Testis (tissue), 5 donors: ENCODE measurements around the gene TSPAN10. TPM values are rescaled to one million over a fixed set of nuclear protein-coding genes. Genes with fewer than 3 reads are reported as not detected.

ENCODE experiments used
- DNase-seq: peaks from one replicate; pipeline ENCODE4 v3.0.0-alpha.2; 2019
- H3K27ac ChIP-seq, 2 donors: fragments of 200-600 bp; sonication (generic); one replicate each; pipeline ENCODE4 v1.5.1; 2019
- H3K27me3 ChIP-seq: fragments of 200-600 bp; sonication (generic); one replicate; pipeline ENCODE4 v1.5.1; 2019
- H3K36me3 ChIP-seq: fragments of 200-600 bp; sonication (generic); one replicate; pipeline ENCODE4 v1.5.1; 2017; ENCODE audit warnings: low read depth; ENCODE audit errors: missing control alignments
- H3K4me1 ChIP-seq: fragments of 200-600 bp; sonication (generic); one replicate; pipeline ENCODE4 v1.5.1; 2019
- H3K4me3 ChIP-seq, 2 donors: fragments of 200-600 bp; sonication (generic); one replicate each; pipeline ENCODE4 v1.5.1; 2017 to 2019
- H3K9me3 ChIP-seq: fragments of 200-600 bp; sonication (generic); one replicate; pipeline ENCODE4 v1.5.1; 2017
- CTCF ChIP-seq, 3 experiments: fragments of 450-650 bp in 2 of 3; fragments of 200-600 bp in 1 of 3; sonication (generic) in 1 of 3; IDR thresholded peaks; one replicate each; pipeline ENCODE4 v1.5.1; 2016 to 2019; ENCODE audit warnings: antibody characterized with exemption in 3 of 3, mild to moderate bottlenecking in 2 of 3, moderate library complexity in 1 of 3
- POLR2A ChIP-seq: fragments of 450-650 bp; IDR thresholded peaks from one replicate; pipeline ENCODE4 v1.6.1; 2017; ENCODE audit warnings: antibody characterized with exemption, mild to moderate bottlenecking, moderate library complexity
- WGBS, 2 donors: methylation state at CpG; one replicate each; pipeline ENCODE4 v1.1.5; 2018; 5-methylcytosine and 5-hydroxymethylcytosine counted together
- intact Hi-C: fragments of 100-400 bp; cut with DNase I; formaldehyde crosslinking; loops from one replicate; pipeline ENCODE4 v1.15.1; 2023; ENCODE audit warnings: low total_unique reads
- long read RNA-seq, 2 donors: transcript quantifications; one replicate each; lab custom pipeline, GENCODE V29; 2026
- polyA plus RNA-seq: library from polyadenylated mRNA; stranded (reverse); fragments of 350-450 nt; fragmentation: Illumina TruSeq; extraction: RNeasy Lipid Tissue Mini Kit (QIAGEN cat#74804); gene quantifications from one replicate; pipeline ENCODE4 v1.2.3, GENCODE V29; 2014; ENCODE audit warnings: low read depth, low replicate concordance; ENCODE audit not compliant: insufficient read depth
- total RNA-seq, 2 donors: library from RNA; depleted of rRNA; stranded (reverse); fragments of >200 nt; gene quantifications; one replicate each; pipeline ENCODE4 v1.2.3, GENCODE V29; 2016

TSPAN10 gene
- total RNA-seq (1 to 10 TPM; 1.2 to 1.3 TPM), polyA plus RNA-seq (3.1 TPM)
- long read RNA-seq, donor 1, partial matches to known transcripts, result 0 of 1 reads
- long read RNA-seq, donor 1, other reads (novel, unspliced or antisense), result 0 of 1 reads
- long read RNA-seq, donor 2, result 0 reads

GRCh38 chr17:81636505-81637288 lies at the start of gene TSPAN10, which contains the start of gene NPLOC4:
TSS of gene TSPAN10 (plus strand) at chr17:81637196. CDS start at chr17:81642413, 5,217 bp downstream.
TSS of gene NPLOC4 (minus strand) at chr17:81637112. CDS start at chr17:81636930, 182 bp downstream.
- peak; percentile 82 for DNase-seq
- H3K27me3 ChIP-seq, result no peaks in the 10 kb centered on the region
- TF ChIP-seq CTCF (IDR thresholded peaks at IDR 0.05), result peak in 1 of 3 experiments; percentile 7
- TF ChIP-seq POLR2A, result no peak
- WGBS, 2 donors, result 0% methylated on average over 11 to 73 of the region's 77 CpGs
- peaks cover 11% of the 10 kb centered on the region for H3K4me1 ChIP-seq
- no peaks in the 10 kb centered on the region for H3K36me3 ChIP-seq
- H3K4me3 ChIP-seq, result peak within 1 kb of the TSS; percentile 93 to 94
- intact Hi-C loops, result no loop called here
- peak within 1 kb of the TSS; percentile 81 to 92 for H3K27ac ChIP-seq
- no peaks in the 10 kb centered on the region for H3K9me3 ChIP-seq

GRCh38 chr17:81589612-81590011 lies 47.4 kb upstream of the TSPAN10 start:
- Histone ChIP-seq H3K4me3 (no peak overlapping the region), H3K4me1 (no peaks in the 10 kb centered on the region), H3K9me3 (no peaks in the 10 kb centered on the region), H3K27me3 (no peaks in the 10 kb centered on the region), H3K27ac (no peak overlapping the region), H3K36me3 (no peaks in the 10 kb centered on the region)
- TF ChIP-seq CTCF (IDR thresholded peaks at IDR 0.05) (no peak), POLR2A (no peak)
- DNase-seq, result no peak
- intact Hi-C loops, result no loop called here
- WGBS, 2 donors, result 93 to 94% methylated on average over 5 of the region's 5 CpGs

DNA sequence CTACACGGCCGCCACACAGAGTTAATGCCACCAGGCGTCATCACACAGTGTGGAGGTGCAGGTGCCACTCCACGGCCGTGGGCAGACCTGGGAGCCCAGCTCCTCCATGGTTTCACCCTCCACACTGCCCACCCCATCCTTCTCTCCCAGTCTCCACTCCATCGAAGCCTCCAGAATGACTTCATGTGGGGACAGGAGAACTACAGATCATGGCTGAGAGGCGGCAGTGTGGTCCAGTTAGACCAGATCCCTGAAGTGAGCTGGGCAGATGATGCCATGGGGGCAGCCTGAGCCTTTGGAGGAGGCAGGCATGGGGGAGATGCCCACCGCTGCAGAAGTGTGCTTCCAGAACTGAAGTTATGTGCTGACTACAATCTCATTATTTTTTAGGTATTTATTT lies 46.9 kb upstream of the TSPAN10 start:
- Histone ChIP-seq H3K27ac (no peak overlapping the region), H3K4me3 (no peak overlapping the region), H3K27me3 (no peaks in the 10 kb centered on the region), H3K36me3 (no peaks in the 10 kb centered on the region), H3K4me1 (no peaks in the 10 kb centered on the region), H3K9me3 (no peaks in the 10 kb centered on the region)
- TF ChIP-seq CTCF (IDR thresholded peaks at IDR 0.05) (no peak), POLR2A (no peak)
- no peak for DNase-seq
- intact Hi-C loops, result no loop called here
- WGBS, 2 donors, result 86 to 90% methylated on average over 6 to 8 of the region's 8 CpGs

- no peaks in the 10 kb centered on the region for H3K36me3 ChIP-seq
- intact Hi-C loops, result no loop called here
- H3K4me3 ChIP-seq, result no peak overlapping the region
- H3K9me3 ChIP-seq, result no peaks in the 10 kb centered on the region
- 86 to 92% methylated on average over 14 of the region's 14 CpGs for WGBS, 2 donors
- no peaks in the 10 kb centered on the region for H3K27me3 ChIP-seq
- no peak overlapping the region for H3K27ac ChIP-seq
- H3K4me1 ChIP-seq, result no peaks in the 10 kb centered on the region
- no peak for DNase-seq
- no peak for TF ChIP-seq CTCF (IDR thresholded peaks at IDR 0.05)
- no peak for TF ChIP-seq POLR2A
Measured at GRCh38 chr17:81591971-81592370, 45.0 kb upstream of the TSPAN10 start.
